Forelimb muscle (tissue), 1 donor: ENCODE measurements around the gene ZNF100. TPM values are rescaled to one million over a fixed set of nuclear protein-coding genes. Genes with fewer than 3 reads are reported as not detected.
"Not testable (repeated sequence)": the region's sequence is repeated elsewhere in the genome, so short reads cannot be mapped to it uniquely, and the experiment has no call there.

ENCODE experiments used
- DNase-seq: peaks from one replicate; pipeline ENCODE4 v3.0.0-alpha.2; 2013; ENCODE audit warnings: low read depth
- polyA plus RNA-seq: library from polyadenylated mRNA; unstranded; fragments of 120-200 nt; gene quantifications from one replicate; pipeline ENCODE4 v1.2.1, GENCODE V29; 2013; ENCODE audit not compliant: insufficient read length

The ZNF100 gene
- polyA plus RNA-seq, result 6.8 TPM

DNA sequence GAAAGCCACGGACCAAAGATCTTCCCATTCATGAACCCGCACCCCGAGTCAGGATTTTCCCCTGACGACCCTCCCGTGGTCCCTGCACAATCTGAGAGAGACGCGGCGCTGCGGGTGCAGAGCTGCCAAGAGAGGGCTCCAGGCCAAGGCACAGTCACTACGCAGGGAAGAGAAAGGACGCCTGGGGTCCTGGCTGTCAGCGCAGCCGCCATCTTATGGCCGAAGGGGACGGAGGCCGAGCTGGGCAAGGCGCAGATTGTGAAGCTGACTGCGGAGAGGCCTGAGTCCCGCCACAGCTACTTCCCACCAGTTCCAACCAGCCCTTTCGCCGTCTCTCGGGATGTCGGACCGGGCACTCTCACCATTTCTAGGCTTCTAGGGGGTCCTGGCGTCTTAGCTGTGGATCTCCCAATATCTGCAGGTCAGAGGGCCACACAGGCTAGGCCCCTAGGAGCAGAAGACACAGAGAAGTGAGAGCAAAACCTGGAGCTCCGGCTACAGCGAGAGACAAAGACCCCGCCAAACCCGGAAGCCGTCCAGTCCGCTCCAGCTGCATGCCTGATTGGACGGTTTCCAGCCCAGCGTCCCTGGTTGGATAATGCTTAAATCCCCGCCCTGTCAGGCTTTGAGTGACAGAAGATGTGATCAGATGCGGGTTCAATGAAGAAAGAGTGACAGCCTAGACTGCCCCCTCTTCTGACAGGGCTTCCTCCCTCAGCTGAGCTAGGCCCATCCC, at the start of gene ZNF100:
ZNF100 (minus strand) TSS at position 515 of the 736 bp plus-strand sequence; CDS start at position 365, 150 bp downstream.
- peak; percentile 92 for DNase-seq

GRCh38 chr19:21812448-21812847, 45.1 kb upstream of the ZNF100 start:
- DNase-seq, result no peak

DNA sequence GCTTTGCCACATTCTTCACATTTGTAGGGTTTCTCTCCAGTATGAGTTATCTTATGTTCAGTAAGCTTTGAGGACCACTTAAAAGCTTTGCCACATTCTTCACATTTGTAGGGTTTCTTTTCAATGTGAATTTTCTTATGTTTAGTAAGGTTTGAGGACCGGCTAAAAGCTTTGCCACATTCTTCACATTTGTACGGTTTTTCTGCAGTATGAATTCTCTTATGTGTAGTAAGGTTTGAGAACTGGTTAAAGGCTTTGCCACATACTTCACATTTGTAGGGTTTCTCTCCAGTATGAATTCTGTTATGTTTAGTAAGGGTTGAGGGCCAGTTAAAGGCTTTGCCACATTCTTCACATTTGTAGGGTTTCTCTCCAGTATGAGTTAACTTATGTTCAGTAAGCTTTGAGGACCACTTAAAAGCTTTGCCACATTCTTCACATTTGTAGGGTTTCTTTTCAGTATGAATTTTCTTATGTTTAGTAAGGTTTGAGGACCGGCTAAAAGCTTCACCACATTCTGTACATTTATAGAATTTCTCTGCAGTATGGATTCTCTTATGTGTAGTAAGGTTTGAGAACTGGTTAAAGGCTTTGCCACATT, 41.1 kb upstream of the ZNF100 start:
- DNase-seq, result not testable (repeated sequence)

DNA sequence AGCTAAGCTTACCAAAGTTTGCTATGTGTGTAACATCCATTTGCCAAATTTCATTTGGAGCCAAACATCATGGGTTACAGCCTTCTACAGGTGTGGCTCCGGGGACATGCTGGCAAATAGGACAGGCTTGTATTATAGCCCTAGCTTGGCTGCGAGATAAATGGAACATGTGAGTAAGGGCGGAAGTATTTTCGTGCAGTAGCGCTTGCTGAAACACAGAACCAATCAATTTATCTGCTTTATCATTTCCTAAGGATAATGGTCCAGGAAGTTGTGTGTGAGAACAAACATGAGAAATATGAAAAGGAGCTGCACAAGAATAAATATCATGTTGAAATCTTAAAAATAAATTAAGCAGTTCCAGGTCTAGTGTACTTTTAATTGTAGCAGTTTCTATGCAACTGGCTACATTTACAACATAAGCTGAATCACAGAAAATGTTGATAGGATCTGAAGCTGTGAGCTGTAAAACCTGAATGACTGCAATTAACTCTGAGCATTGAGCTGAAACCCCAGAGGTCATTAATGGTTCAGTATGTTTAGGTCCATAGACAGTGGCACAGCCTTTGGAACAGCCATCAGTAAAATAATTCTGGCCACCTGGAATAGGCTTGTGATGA, 22.2 kb upstream of the ZNF100 start:
- no peak for DNase-seq

- no peak for DNase-seq
Measured at GRCh38 chr19:21786936-21787335, 19.6 kb upstream of the ZNF100 start.

- DNase-seq, result not testable (repeated sequence)
Measured at GRCh38 chr19:21775792-21776191, 8.4 kb upstream of the ZNF100 start.

DNA sequence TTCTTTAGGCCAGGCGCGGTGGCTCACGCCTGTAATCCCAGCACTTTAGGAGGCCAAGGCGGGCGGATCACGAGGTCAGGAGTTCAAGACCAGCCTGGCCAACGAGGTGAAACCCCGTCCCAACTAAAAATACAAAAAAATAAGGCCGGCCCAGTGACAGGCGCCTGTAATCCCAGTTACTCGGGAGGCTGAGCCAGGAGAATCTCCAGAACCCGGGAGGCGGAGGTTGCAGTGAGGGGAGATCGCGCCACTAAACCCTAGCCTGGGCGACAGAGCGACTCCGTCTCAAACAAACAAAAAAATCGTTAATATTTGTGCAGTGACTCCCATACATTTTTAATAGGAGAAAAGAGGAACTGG, 694 bp downstream of the ZNF100 start:
- not testable (repeated sequence) for DNase-seq

DNA sequence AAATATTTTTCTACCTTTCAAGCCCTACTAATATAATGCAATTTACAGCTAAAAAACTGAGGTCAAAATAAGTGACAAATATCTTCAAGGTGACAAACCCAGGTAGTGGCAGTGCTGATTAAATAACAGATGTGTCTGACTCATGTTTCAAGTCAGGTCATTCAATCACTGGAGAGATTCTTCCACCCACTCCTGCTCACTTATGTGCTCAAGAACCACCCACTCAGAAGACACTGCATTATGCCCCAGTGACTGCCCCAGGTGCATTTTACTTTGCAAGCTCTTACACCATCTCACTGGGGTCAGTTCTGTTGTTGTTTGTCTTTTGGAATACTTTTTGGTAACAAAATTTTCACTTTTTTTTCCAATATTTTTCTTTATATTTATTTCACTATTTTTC, 2.2 kb downstream of the ZNF100 start:
- no peak for DNase-seq

GRCh38 chr19:21761547-21761946, 5.8 kb downstream of the ZNF100 start:
- DNase-seq, result not testable (repeated sequence)

DNA sequence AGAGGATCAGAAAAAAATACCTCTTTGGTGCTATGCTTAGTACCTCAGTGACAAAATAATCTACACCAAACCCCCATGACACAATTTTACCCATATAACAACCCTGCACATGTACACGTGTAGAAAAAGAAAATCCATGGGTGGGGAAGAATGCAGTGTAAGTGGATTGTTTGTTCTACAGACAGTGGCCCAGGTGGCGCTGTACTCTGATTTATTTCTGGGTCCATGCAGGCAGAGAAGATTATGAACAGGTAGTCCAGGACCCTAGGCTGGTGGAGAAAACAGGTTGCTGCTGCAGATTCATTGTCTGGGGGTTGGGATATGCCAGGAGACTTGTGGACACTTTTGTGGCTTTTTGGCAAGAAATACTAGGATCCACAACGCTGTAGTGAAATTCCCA, 9.1 kb downstream of the ZNF100 start:
- no peak for DNase-seq

GRCh38 chr19:21755555-21755954, 11.8 kb downstream of the ZNF100 start:
- not testable (repeated sequence) for DNase-seq

DNA sequence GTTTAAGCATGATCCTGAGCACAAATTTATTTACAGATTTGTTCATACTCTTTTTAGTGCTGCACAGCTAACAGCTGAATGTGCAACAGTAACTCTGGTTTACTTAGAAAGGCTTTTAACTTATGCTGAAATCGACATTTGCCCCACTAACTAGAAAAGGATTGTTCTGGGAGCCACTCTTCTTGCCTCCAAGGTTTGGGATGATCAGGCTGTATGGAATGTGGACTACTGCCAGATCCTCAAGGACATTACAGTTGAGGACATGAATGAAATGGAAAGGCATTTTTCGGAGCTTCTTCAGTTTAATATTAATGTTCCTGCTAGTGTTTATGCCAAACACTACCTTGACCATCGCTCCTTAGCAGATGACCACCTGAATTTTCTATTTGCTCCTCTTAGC, 16.0 kb downstream of the ZNF100 start:
- DNase-seq, result no peak

DNA sequence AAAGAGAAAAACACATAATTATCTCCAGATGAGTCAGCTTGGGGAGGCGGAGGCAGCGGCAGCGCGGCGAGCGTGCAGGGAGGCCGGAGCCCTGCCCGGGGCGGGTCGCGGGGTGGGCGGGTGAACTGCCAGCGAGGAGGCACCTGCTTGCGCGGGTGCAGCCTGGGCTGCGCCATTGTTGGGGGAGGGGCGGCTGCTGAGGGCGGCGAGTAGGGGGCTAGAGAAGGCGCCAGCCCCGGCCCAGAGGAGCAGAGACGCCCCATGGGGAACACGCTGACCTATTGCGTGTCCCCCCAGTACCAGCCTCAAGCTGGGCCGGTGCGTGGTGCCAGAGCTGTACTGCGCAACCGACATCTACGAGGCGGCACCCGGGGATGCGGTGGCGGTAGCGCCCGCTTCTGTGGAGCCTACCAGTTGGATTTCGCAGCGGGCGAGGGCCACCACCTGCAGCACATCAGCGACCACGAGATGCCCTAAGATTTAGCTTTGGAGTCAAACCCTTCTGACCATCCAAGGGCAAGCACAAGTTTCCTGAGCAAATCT, 16.7 kb downstream of the ZNF100 start:
- DNase-seq, result no peak

DNA sequence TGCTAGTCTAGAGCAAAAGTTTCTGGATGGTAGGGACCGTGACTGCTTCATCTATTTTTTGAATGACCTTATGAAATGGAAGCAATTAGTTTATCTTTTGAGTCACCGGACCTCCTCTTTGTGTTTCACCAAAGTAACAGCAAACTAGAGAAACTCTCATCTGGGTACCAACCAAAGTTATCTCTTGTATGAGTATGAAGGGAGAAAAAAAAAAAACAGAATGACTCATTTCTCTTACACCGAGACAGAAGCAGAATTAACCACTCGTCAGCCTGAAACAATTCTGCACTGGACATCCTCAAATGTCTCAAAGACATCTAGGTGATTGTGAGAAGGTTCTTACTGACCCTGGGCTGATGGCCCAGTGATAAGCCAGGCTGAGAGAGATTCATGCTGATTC, 18.3 kb downstream of the ZNF100 start:
- DNase-seq, result no peak

GRCh38 chr19:21748088-21748487, 19.3 kb downstream of the ZNF100 start:
- DNase-seq, result no peak

DNA sequence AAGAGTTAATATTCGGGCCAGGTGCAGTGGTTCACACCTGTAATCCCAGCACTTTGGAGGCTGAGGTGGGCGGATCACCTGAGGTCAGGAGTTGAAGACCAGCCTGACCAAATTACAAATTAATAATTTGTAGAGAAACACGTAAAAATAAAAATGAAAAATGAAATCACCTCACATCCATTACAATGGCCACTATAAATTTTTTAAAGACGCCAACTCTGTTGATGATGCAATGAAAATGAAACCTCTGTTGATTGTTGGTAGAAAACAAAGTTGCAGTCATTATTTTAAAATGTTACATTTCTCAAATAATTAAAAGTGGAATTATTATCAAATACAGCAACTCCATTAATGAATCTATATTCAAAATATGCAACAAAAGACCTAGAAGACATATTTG, 26.8 kb downstream of the ZNF100 start:
- no peak for DNase-seq

DNA sequence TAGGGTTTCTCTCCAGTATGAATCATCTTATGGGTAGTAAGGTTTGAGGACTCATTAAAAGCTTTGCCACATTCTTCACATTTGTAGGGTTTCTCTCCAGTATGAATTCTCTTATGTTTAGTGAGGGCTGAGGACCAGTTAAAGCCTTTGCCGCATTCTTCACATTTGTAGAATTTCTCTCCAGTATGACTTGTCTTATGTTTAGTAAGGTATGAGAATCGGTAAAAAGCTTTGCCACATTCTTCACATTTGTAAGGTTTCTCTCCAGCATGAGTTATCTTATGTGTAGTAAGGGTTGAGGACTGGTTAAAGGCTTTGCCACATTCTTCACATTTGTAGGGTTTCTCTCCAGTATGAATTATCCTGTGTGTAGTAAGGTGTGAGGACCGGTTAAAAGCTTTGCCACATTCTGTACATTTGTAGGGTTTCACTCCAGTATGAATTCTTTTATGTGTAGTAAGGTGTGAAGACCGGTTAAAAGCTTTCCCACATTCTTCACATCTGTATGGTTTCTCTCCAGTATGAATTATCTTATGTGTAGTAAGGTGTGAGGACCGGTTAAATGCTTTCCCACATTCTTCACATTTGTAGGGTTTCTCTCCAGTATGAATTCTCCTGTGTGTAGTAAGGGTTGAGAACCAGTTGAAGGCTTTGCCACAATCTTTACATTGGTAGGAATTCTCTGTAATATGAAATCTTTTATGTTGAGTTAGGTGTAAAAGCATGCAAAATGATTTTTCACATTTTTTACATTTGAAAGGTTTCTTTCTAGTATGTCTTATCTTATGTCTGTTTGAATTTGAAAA, 40.2 kb downstream of the ZNF100 start:
- DNase-seq, result not testable (repeated sequence)

- DNase-seq, result no peak
Measured at GRCh38 chr19:21713761-21714160, 53.6 kb downstream of the ZNF100 start.

DNA sequence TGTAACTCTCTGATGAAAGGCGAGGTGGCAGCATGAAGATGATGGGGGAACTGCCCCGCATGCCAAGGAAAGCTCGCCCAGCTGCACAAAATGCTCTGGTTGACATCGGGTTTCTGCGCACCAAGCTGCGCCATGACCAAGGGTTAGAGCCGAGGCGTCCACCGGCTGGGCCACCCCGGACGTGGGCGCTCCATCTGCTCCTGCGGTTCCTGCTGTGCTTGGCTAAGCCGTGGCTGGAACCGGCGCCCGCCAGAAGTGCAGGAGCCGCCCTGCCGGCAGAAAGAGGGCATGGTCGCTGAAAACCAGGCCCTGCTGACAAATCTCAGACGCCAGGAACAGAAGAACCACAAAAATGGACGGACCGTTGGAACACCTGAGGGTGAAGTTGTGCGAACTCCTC, 57.9 kb downstream of the ZNF100 start:
- DNase-seq, result no peak

DNA sequence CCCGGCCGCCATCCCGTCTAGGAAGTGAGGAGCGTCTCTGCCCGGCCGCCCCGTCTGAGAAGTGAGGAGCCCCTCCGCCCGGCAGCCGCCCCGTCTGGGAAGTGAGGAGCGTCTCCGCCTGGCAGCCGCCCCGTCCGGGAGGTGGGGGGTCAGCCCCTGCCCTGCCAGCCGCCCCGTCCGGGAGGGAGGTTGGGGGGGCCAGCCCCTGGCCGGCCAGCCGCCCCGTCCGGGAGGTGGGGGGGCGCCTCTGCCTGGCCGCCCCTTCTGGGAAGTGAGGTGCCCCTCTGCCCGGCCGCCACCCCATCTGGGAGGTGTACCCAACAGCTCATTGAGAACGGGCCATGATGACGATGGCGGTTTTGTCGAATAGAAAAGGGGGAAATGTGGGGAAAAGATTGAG, 59.5 kb downstream of the ZNF100 start:
- DNase-seq, result not testable (repeated sequence)

DNA sequence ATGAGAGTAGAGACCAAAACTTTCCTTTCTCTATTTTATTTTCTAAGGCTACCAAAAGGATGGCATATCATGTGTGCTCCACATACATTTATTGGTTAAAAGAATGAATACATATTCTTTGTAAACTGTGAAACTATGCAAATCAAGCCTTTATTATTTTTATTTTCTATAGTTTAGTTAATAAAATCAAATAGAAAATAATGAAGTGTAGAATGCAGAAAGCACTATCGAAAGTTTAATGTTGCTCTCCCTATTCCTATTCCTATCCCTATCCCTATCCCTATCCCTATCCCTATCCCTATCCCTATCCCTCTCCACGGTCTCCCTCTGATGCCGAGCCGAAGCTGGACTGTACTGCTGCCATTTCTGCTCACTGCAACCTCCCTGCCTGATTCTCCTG, 60.3 kb downstream of the ZNF100 start:
- no peak for DNase-seq

DNA sequence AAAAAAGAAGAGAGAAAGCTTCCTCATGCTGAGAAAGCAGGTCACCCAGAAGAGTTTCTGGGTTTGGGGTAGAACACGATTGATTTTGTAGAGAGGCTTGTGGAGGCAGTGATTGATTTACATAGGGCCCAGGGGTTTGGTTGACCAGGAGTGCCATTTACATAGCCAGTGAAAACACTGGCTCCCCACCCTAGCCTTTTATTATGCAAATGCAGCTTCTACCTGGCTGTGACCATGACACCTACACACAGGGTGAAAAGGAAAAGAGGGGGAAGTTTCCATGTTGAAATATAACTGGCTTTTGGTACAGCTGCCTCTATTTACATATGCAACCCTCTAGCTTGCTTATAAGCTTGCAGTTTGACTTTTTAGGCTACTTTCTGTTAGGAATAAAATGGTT, 62.0 kb downstream of the ZNF100 start:
- DNase-seq, result no peak
